GM23338 (cell line): ENCODE results near the gene RNF5.

Experiments
- CREB1 ChIP-seq: fragments of 250-450 bp; sonication (Bioruptor Pico); IDR thresholded peaks from 2 replicates; pipeline ENCODE4 v1.5.0; 2020; ENCODE audit warnings: low read depth, mild to moderate bottlenecking, moderate library complexity
- CTCF ChIP-seq, 2 experiments: fragments of 200-600 bp in 1 of 2; sonication (generic) in 1 of 2; conservative IDR thresholded peaks; 2 replicates each; pipeline versions ENCODE4 v1.5.1 to v1.6.1; 2016 to 2017; ENCODE audit warnings: antibody characterized with exemption in 2 of 2, low read depth in 2 of 2, mild to moderate bottlenecking in 2 of 2, moderate library complexity in 1 of 2
- ETS1 ChIP-seq: IDR thresholded peaks from 2 replicates; pipeline ENCODE4 v1.6.1; 2016; ENCODE audit warnings: antibody characterized with exemption
- EZH2 ChIP-seq: fragments of 200-600 bp; sonication (generic); IDR thresholded peaks from one replicate; pipeline ENCODE4 v1.8.0; 2017; ENCODE audit warnings: antibody characterized with exemption, mild to moderate bottlenecking, low read depth; ENCODE audit not compliant: unreplicated experiment
- EZH2phosphoT487 ChIP-seq: fragments of 200-600 bp; sonication (generic); IDR thresholded peaks from one replicate; pipeline ENCODE4 v1.8.1; 2018; ENCODE audit warnings: antibody characterized with exemption; ENCODE audit not compliant: unreplicated experiment
- JUNB ChIP-seq: IDR thresholded peaks from one replicate; pipeline ENCODE4 v1.6.1; 2016; ENCODE audit warnings: antibody characterized with exemption; ENCODE audit not compliant: unreplicated experiment
- POLR2AphosphoS5 ChIP-seq: IDR thresholded peaks from 2 replicates; pipeline ENCODE4 v1.6.1; 2016; ENCODE audit warnings: antibody characterized with exemption, low read depth
- REST ChIP-seq: IDR thresholded peaks from one replicate; pipeline ENCODE4 v1.6.1; 2018; ENCODE audit warnings: antibody characterized with exemption; ENCODE audit not compliant: unreplicated experiment
- ZNF114 ChIP-seq: fragments of 250-450 bp; sonication (Bioruptor Pico); IDR thresholded peaks from 2 replicates; pipeline ENCODE4 v1.5.0; 2020; ENCODE audit warnings: mild to moderate bottlenecking, moderate library complexity
- ZNF331 ChIP-seq: fragments of 250-450 bp; sonication (Bioruptor Pico); IDR thresholded peaks from 2 replicates; pipeline ENCODE4 v1.5.0; 2020; ENCODE audit warnings: low read depth, mild to moderate bottlenecking, moderate library complexity

- TF ChIP-seq CTCF (conservative IDR thresholded peaks at IDR 0.05; ENCODE audit: low read depth in 2 of 2) (no peak), POLR2AphosphoS5 (no peak), JUNB (no peak), REST (no peak), CREB1 (0 out of 2 replicates have a peak, but pooled peaks have one; percentile 6), EZH2phosphoT487 (no peak), ETS1 (no peak), ZNF331 (CRISPR knock-in tag) (no peak), ZNF114 (no peak), EZH2 (peak; percentile 26)
Observed at GRCh38 chr6:32152769-32153563, 25.2 kb upstream of the RNF5 start.
